PC-9 (cell line): ENCODE data around the gene SLC52A3. TPM values are rescaled to one million over a fixed set of nuclear protein-coding genes. Genes with fewer than 3 reads are reported as not detected.
"Not testable (repeated sequence)": the region's sequence is repeated elsewhere in the genome, so short reads cannot be mapped to it uniquely, and the experiment has no call there.

Experiments
- BruUV-seq: library from RNA; stranded (reverse); fragments of 400-500 nt; replicated peaks from 2 replicates; lab custom pipeline; 2021; lab: Mats Ljungman, UMichigan
- CTCF ChIA-PET: fragments of 300-600 bp; sonication (Branson Sonifier 250); formaldehyde crosslinking; loops from one replicate; lab custom pipeline; 2022; ENCODE audit warnings: antibody characterized with exemption; lab: Charles Lee
- POLR2A ChIA-PET: fragments of 300-600 bp; sonication (Branson Sonifier 250); formaldehyde crosslinking; loops from one replicate; lab custom pipeline; 2022; ENCODE audit warnings: antibody characterized with exemption; ENCODE audit not compliant: unreplicated experiment; lab: Charles Lee
- DNase-seq, 2 experiments: peaks; one replicate each; pipeline versions ENCODE4 v3.0.0 to v3.0.0-alpha.2; 2015 to 2022; ENCODE audit warnings: mixed read lengths in 1 of 2
- H2AFZ ChIP-seq: fragments of 200-600 bp; sonication (generic); 2 replicates; pipeline ENCODE4 v1.8.1; 2017; ENCODE audit warnings: antibody characterized with exemption
- H3F3A ChIP-seq: fragments of 200-600 bp; sonication (generic); 2 replicates; pipeline ENCODE4 v1.8.1; 2017; ENCODE audit warnings: antibody characterized with exemption, mild to moderate bottlenecking, low read depth; ENCODE audit not compliant: insufficient read depth
- H3K27ac ChIP-seq: fragments of 200-600 bp; sonication (generic); 2 replicates; pipeline ENCODE4 v1.6.1; 2016; ENCODE audit warnings: mixed run types
- H3K27me3 ChIP-seq: fragments of 200-600 bp; sonication (generic); 2 replicates; pipeline ENCODE4 v1.6.1; 2016; ENCODE audit warnings: low read depth, mixed run types; ENCODE audit not compliant: insufficient read depth
- H3K36me3 ChIP-seq: fragments of 200-600 bp; sonication (generic); 2 replicates; pipeline ENCODE4 v1.6.1; 2016; ENCODE audit warnings: low read depth, mixed run types
- H3K4me1 ChIP-seq: fragments of 200-600 bp; sonication (generic); replicated peaks from 2 replicates; pipeline ENCODE4 v1.6.1; 2016; ENCODE audit warnings: mixed run types; ENCODE audit not compliant: insufficient read depth
- H3K4me2 ChIP-seq: fragments of 200-600 bp; sonication (generic); 2 replicates; pipeline ENCODE4 v1.6.1; 2017; ENCODE audit warnings: mixed run types
- H3K4me3 ChIP-seq: fragments of 200-600 bp; sonication (generic); 2 replicates; pipeline ENCODE4 v1.6.1; 2016; ENCODE audit warnings: mixed run types
- H3K79me2 ChIP-seq: fragments of 200-600 bp; sonication (generic); 2 replicates; pipeline ENCODE4 v1.6.1; 2017; ENCODE audit warnings: low read depth, mixed run types
- H3K9me2 ChIP-seq: fragments of 200-600 bp; sonication (generic); 2 replicates; pipeline ENCODE4 v1.8.1; 2017; ENCODE audit warnings: mild to moderate bottlenecking; ENCODE audit not compliant: insufficient read depth
- H3K9me3 ChIP-seq: fragments of 200-600 bp; sonication (generic); 2 replicates; pipeline ENCODE4 v1.8.1; 2016; ENCODE audit warnings: low read depth; ENCODE audit not compliant: insufficient read depth
- H4K20me1 ChIP-seq: fragments of 200-600 bp; sonication (generic); 2 replicates; pipeline ENCODE4 v1.8.1; 2017; ENCODE audit not compliant: insufficient read depth
- EZH2 ChIP-seq: fragments of 200-600 bp; sonication (generic); IDR thresholded peaks from 2 replicates; pipeline ENCODE4 v1.8.0; 2017; ENCODE audit warnings: antibody characterized with exemption, low read depth
- intact Hi-C: fragments of 100-400 bp; cut with micrococcal nuclease; formaldehyde crosslinking; loops from one replicate; pipeline ENCODE4 v1.10.0; 2022; ENCODE audit not compliant: unreplicated experiment
- total RNA-seq: library from RNA; stranded (reverse); gene quantifications from 2 replicates; pipeline ENCODE4 v1.2.3, GENCODE V29; 2021
- TF ChIP-seq, protein P1 (sequence below): fragments of 200-600 bp; sonication (generic); conservative IDR thresholded peaks from 2 replicates; pipeline ENCODE4 v1.6.1; 2017; ENCODE audit warnings: mixed run types, antibody characterized with exemption, mild to moderate bottlenecking, moderate library complexity

Gene SLC52A3
- total RNA-seq, 1 experiment from 2014 or later = 6.9 TPM

DNA sequence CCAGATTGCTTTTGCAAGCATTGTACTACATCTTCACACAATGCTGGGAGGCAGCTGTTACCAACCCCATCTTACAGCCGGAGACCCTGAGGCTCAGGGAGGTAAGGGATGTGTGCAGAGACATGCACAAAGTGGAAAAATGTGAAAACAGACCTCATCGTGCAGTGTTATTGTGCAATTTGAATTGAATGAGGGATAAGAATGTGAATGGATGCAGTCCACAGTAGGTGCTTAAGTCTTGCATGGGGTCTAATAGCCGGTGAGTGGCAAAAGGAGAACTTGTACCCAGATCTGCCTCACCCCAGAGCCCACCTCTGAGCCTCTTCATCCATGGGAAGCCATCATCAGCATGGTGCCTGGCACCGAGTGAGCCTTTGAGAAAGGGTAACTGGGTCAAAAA is 42.1 kb downstream of the SLC52A3 start:
- H4K20me1 ChIP-seq = no peaks in the 10 kb centered on the region
- TF ChIP-seq, protein P1, sequence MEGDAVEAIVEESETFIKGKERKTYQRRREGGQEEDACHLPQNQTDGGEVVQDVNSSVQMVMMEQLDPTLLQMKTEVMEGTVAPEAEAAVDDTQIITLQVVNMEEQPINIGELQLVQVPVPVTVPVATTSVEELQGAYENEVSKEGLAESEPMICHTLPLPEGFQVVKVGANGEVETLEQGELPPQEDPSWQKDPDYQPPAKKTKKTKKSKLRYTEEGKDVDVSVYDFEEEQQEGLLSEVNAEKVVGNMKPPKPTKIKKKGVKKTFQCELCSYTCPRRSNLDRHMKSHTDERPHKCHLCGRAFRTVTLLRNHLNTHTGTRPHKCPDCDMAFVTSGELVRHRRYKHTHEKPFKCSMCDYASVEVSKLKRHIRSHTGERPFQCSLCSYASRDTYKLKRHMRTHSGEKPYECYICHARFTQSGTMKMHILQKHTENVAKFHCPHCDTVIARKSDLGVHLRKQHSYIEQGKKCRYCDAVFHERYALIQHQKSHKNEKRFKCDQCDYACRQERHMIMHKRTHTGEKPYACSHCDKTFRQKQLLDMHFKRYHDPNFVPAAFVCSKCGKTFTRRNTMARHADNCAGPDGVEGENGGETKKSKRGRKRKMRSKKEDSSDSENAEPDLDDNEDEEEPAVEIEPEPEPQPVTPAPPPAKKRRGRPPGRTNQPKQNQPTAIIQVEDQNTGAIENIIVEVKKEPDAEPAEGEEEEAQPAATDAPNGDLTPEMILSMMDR = no peak
- TF ChIP-seq EZH2 = no peak
- no peak overlapping the region for H3K27ac ChIP-seq
- H3K4me1 ChIP-seq = no peaks in the 10 kb centered on the region
- no peak for DNase-seq
- H2AFZ ChIP-seq = no peak overlapping the region
- intact Hi-C loops = loop anchor here (10.0 kb wide), 1 partner anchor 51 kb away; the partner anchor contains the start of gene SCRT2
- no TSS peak for BruUV-seq
- no peak overlapping the region for H3K4me2 ChIP-seq
- no peaks in the 10 kb centered on the region for H3K79me2 ChIP-seq
- POLR2A ChIA-PET = no interaction called here
- H3K9me2 ChIP-seq = no peaks in the 10 kb centered on the region
- CTCF ChIA-PET = no interaction called here
- no peaks in the 10 kb centered on the region for H3F3A ChIP-seq
- no peaks in the 10 kb centered on the region for H3K36me3 ChIP-seq
- no peak overlapping the region for H3K4me3 ChIP-seq
- no peaks in the 10 kb centered on the region for H3K9me3 ChIP-seq
- peaks cover 64% of the 10 kb centered on the region for H3K27me3 ChIP-seq

DNA sequence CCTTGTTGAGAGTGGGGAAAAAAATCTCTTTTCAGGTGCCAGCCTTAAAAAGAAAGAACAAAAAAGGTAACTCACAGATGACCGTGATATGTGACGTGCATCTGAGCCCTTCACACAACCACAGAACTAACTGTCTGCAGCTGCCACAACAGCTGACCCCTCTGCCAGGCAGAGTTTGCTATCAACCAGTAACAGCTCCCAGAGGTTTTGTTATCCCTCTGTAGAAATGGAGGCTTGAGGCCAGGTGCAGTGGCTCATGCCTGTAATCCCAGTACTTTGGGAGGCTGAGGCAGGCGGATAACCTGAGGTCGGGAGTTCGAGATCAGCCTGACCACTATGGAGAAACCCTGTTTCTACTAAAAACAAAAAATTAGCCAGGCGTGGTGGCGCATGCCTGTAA is 42.8 kb downstream of the SLC52A3 start:
- no peaks in the 10 kb centered on the region for H3K4me1 ChIP-seq
- H3K9me2 ChIP-seq = no peaks in the 10 kb centered on the region
- H3K27ac ChIP-seq = no peak overlapping the region
- no peaks in the 10 kb centered on the region for H3K79me2 ChIP-seq
- H4K20me1 ChIP-seq = no peaks in the 10 kb centered on the region
- H3K4me2 ChIP-seq = no peak overlapping the region
- no peak overlapping the region for H3K4me3 ChIP-seq
- no peak for TF ChIP-seq EZH2
- TF ChIP-seq, protein P1 = no peak
- H3K36me3 ChIP-seq = no peaks in the 10 kb centered on the region
- ChIA-PET POLR2A (no interaction called here), CTCF (interaction anchor here (0.5 kb wide), 1 partner anchor 103 kb away, joined by 13 read pairs; no protein-coding TSS in a partner anchor)
- no peaks in the 10 kb centered on the region for H3K9me3 ChIP-seq
- intact Hi-C loops = loop anchor here (10.0 kb wide), 1 partner anchor 51 kb away; the partner anchor contains the start of gene SCRT2
- no TSS peak for BruUV-seq
- peaks cover 71% of the 10 kb centered on the region for H3K27me3 ChIP-seq
- H2AFZ ChIP-seq = no peak overlapping the region
- DNase-seq = no peak
- no peaks in the 10 kb centered on the region for H3F3A ChIP-seq

DNA sequence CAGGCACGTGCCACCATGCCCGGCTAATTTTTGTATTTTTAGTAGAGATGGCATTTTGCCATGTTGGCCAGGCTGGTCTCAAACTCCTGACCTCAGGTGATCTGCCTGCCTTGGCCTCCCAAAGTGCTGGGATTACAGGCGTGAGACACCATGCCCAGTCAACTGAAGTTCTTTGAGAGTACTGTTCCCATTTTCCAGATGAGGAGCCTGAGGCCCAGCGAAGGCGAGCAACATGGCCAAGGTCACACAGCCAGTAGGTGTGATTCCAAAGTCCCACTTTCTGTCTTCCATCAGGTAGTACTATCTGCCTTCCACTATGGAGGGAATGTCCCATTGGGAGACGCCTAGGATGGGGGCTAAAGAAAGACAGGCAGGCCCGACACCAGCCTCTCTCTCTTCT is 43.5 kb downstream of the SLC52A3 start:
- intact Hi-C loops = loop anchor here (10.0 kb wide), 1 partner anchor 50 kb away; the partner anchor contains the start of gene SCRT2

DNA sequence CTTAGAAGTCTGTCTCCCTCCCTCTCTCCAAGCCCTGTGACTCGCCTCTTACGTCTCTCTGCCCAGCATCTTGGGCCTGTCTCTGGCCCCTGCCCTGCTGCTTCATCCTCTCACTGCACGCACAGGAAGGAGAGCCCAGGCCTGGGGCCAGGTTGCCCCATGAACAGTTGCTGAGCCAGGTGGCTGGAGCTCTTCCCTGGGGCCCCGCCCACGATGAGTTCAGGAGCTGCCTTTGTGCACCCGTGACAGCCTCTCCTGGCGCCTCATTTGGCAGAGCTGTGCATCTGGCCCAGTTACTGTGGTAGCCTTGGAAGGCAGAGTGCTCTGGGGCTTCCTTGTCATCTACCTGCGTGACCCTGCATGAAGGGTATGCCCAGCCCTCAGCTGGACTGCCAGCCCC is 44.5 kb downstream of the SLC52A3 start:
- DNase-seq = no peak
- CTCF ChIA-PET = no interaction called here
- no TSS peak for BruUV-seq
- Histone ChIP-seq H3F3A (no peaks in the 10 kb centered on the region), H3K4me3 (no peak overlapping the region), H3K79me2 (no peaks in the 10 kb centered on the region), H3K36me3 (no peaks in the 10 kb centered on the region), H3K9me3 (no peaks in the 10 kb centered on the region), H3K9me2 (no peaks in the 10 kb centered on the region), H3K27ac (no peak overlapping the region), H2AFZ (no peak overlapping the region), H3K27me3 (peaks cover 77% of the 10 kb centered on the region), H3K4me1 (no peaks in the 10 kb centered on the region), H3K4me2 (no peak overlapping the region), H4K20me1 (no peaks in the 10 kb centered on the region)
- TF ChIP-seq, protein P1 = no peak
- TF ChIP-seq EZH2 = no peak
- POLR2A ChIA-PET = no interaction called here
- intact Hi-C loops = loop anchor here (10.0 kb wide), 1 partner anchor 49 kb away; the partner anchor contains the start of gene SCRT2

More for the DNA sequence above, 43.5 kb downstream of the SLC52A3 start:
- H4K20me1 ChIP-seq, H2AFZ ChIP-seq, H3K4me3 ChIP-seq, H3K4me2 ChIP-seq, H3K9me3 ChIP-seq, H3K36me3 ChIP-seq, H3K9me2 ChIP-seq, H3K4me1 ChIP-seq, CTCF ChIA-PET, H3F3A ChIP-seq, DNase-seq, POLR2A ChIA-PET, H3K79me2 ChIP-seq, H3K27ac ChIP-seq, BruUV-seq: not testable (repeated sequence)
- peaks cover 75% of the 10 kb centered on the region for H3K27me3 ChIP-seq
